ENCODE results near the gene MAP4K3.

GRCh38 chr2:39403311-39403710 lies 33.8 kb downstream of the MAP4K3 start:
- TF ChIP-seq CTCF (IDR thresholded peaks at IDR 0.05; ENCODE audit: insufficient read depth, low read length) (no peak), POLR2AphosphoS5 (IDR thresholded peaks at IDR 0.05; ENCODE audit: low read depth) (no peak)

All from HL-60 (cell line).